GM19043 (cell line): ENCODE results near the gene CHRND.
"Not testable (repeated sequence)": the region's sequence is repeated elsewhere in the genome, so short reads cannot be mapped to it uniquely, and the experiment has no call there.

Experiments
- ATAC-seq: cut with Tn5 transposase; IDR thresholded peaks from one replicate; pipeline ENCODE4 v1.9.1; 2021; ENCODE audit warnings: low read depth; ENCODE audit not compliant: unreplicated experiment

CHRND gene

DNA sequence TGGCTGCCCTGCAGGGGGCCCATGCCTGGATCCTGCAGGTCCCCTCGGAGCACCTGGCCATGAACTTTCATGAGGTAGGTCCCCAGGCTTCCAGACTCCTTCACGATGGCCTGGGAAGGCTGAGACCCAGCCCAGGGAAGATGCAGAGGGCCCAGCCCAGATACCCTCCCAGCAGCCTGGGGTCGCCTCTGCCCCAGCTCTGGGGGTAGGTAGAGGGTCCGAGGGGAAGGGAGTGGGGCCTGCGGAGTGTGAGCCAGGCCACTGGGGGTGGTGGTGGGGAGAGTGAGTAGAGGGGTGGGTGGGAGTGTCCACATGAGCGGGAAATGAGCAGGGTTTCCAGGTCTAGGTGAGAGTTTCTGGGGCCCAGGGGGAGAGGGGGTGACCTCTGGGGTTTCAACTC is 1.2 kb upstream of the CHRND start:
- no peak for ATAC-seq

- ATAC-seq: no peak
These were observed 761 bp upstream of the CHRND start for GRCh38 chr2:232525199-232525598.

DNA sequence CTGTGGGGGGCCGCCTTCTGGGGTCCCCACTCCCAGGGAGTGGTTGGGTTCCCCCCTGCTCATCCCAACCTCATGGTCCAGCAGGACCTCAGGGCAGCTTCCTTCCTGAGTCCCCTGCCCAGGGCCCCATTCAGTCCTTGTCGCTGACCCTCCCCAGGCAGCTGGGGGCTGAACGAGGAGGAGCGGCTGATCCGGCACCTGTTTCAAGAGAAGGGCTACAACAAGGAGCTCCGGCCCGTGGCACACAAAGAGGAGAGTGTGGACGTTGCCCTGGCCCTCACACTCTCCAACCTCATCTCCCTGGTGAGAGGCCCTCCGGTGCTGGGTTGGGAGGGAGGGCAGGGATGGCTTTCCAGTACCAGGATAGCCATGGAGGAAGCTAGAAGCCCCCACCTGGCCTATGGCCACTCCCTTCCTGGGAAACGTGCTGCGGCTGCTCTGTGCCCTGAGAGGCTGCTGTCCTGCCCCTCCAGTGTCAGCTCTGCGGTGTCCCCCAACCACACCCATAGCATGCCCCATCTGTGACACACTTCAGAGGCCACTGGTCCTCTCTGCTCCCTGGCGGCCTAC is 497 bp downstream of the CHRND start:
- no peak for ATAC-seq

GRCh38 chr2:232527905-232528470 is 2.0 kb downstream of the CHRND start:
- ATAC-seq: no peak

GRCh38 chr2:232528746-232529460 is 2.9 kb downstream of the CHRND start:
- no peak for ATAC-seq

DNA sequence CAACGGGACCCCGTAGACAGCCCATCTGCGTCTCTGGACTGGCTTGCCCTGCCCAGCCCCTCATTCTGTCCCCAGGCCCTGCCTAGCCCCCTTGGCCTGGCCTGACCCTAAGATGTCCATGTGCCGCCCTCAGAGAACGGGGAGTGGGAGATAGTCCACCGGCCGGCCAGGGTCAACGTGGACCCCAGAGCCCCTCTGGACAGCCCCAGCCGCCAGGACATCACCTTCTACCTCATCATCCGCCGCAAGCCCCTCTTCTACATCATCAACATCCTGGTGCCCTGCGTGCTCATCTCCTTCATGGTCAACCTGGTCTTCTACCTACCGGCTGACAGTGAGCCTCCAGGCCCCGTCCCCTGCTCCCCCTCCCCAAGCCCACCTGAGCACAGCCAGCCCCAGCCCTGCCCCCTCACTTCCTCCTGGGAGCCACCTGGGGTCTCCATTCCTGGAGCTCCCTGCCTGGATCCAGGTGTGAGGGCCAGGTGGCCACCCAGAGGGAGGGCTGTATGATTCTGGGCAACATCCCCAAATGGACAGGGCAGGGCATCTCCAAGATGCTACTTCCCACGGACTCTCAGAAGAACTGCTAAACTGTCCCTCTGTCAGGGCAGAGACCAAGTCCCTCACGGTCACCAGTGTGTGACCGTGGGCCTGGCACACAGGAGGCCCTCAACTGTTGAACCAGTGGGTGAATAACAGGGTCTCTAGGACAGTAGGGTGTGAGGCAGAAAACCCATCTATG is 4.0 kb downstream of the CHRND start:
- ATAC-seq: no peak

GRCh38 chr2:232530626-232531260 is 4.8 kb downstream of the CHRND start:
- ATAC-seq: no peak

DNA sequence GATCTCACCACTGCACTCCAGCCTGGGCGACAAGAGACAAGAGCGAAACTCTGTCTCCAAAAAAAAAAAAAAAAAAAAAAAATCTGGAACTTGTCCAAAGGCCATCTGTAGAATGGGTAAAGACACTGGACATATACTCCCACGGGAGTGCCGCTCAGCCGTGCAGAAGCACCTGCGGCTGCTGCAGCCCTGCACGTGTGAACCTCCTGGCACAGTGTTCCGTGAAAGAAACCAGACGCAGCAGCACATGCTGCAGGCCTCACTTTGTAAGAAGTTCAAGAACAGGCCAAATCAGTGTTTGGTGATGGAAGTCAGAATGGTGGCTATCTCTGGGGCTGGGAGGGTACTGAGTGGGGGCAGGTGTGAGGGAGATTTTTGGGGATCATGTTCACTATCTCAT is 6.5 kb downstream of the CHRND start:
- ATAC-seq: no peak

DNA sequence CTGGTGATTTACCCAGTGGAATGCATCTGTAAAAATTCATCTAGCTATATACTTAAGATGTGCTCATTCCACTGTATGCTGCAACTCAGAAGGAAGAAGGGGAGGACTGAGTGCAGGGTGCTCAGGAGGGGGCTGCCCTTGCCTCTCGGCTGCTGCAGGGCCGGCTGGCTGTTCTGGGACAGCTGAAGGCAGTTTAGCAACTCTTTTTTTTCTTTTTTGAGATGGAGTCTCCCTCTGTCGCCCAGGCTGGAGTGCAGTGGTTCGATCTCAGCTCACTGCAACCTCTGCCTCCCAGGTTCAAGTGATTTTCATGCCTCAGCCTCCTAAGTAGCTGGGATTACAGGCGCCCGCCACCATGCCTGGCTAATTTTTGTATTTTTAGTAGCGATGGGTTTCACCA is 6.9 kb downstream of the CHRND start:
- not testable (repeated sequence) for ATAC-seq

DNA sequence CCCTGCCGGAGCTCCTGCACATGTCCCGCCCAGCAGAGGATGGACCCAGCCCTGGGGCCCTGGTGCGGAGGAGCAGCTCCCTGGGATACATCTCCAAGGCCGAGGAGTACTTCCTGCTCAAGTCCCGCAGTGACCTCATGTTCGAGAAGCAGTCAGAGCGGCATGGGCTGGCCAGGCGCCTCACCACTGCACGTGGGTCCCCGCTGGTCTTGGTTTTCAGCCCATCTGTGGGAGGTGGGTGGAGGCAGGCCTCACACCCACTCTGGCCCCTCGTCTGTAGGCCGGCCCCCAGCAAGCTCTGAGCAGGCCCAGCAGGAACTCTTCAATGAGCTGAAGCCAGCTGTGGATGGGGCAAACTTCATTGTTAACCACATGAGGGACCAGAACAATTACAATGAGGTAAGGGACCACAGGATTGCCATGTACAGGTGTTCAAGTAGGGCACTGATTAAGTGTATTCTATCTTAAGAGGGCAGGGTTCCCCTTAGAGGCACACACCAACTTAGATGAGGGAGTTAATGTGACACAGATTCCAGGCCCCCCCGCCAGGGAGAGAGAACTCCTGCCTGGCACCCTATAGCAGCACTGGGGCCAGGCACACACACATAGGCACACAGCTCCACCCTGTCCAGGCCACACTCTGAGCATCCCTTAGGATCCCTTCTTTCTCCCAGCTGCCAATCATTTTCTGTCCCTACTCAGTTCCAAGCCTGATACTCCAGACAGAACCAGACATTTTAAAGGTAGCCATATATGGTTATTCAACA is 8.2 kb downstream of the CHRND start:
- no peak for ATAC-seq

DNA sequence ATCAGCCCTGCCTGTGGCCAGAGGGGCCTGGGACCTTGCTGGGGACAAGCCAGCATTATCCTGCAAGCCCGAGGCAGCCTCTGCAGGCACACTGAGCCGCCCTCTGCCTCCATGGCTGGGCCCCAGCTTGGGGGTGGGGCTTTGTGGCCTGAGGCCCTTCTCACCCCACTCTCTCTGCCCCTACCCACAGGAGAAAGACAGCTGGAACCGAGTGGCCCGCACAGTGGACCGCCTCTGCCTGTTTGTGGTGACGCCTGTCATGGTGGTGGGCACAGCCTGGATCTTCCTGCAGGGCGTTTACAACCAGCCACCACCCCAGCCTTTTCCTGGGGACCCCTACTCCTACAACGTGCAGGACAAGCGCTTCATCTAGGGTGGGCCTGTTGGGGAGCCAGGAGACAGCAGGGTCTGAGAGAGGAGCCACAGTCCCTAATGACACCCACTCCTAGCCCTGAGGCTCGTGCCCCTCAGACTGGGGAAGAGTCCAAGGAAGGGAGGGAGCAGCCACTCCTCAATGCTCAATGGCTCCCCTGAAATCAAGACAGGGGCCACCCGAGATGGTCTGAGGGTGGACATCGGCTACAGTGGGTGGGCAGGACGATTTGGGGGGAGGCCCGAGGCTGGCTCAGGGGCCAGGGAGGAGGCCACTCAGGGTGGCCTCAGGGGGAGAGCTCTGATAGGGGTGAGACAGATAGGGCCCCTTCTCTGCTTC is 9.1 kb downstream of the CHRND start:
- no peak for ATAC-seq

GRCh38 chr2:232535761-232536530 is 10.0 kb downstream of the CHRND start:
- no peak for ATAC-seq

DNA sequence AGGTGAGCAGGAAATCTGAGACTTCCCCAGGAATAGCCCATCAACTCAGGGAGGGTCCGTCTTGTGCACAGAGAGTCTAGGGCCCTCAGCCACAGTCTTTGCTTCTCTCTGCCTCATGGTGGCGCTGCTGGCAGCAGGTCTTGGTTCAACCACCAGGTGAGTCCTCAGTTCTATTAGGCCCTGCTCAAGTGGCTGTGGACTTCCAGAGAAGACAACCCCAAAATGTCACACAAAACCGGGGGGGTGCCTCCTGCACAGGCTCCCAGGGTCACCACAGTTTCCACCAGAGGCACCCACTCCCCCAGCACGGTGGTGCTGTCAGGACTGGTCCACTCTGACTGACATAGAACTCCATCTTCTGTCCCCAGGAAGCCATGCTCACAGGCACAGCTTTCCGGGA is 11.1 kb downstream of the CHRND start:
- no peak for ATAC-seq

DNA sequence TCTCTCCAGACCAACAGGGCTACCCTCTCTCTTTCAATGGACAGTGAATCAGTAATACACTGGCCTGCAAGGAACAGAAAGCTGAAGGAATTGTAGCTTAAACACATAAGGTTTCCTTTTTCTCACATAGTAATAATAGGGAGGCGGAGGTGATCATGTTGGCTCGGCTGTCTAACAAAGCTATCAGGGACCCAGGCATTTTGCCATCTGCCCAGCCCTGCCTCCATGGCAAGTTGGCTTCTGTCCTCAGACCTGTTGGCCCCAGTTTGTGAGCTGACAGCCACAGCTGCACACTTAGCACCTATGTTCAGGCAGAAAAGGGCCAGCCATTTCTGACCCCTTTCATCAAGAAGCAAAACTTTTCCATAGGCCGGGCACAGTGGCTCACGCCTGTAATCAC is 11.5 kb downstream of the CHRND start:
- no peak for ATAC-seq

- no peak for ATAC-seq
These were observed 12.7 kb downstream of the CHRND start for GRCh38 chr2:232538671-232539070.

GRCh38 chr2:232539298-232540231 is 13.6 kb downstream of the CHRND start, which contains the start of gene CHRNG:
Gene CHRNG (plus strand): TSS chr2:232539692. CDS start chr2:232539748, 56 bp downstream.
- no peak for ATAC-seq

DNA sequence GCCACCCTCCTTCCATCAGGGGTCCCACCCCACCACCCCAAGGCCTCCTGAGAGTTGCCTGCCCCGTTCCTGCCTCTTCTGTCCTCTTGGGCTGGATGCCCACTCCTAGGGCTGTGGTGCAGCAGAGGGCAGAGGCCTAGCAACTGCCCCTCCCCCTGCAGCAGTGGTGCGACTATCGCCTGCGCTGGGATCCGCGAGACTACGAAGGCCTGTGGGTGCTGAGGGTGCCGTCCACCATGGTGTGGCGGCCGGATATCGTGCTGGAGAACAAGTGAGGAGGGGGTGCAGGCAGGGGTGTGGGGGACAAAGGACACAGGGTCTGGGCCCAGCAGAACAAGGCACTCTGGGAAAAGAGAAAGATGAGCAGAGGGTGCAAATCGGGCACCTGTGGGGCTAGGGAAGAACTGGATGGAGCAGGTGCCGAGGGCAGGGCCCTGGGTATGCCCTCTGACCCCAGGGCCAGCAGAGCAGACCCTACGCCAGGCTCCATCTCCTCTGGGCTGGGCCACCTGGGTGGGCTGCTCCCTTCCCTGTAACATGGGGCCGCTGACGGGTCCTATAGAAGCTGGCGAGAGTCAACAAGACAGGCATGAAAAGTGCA is 14.6 kb downstream of the CHRND start:
- no peak for ATAC-seq
